ENCODE measurements around the gene OOSP3.

DNA sequence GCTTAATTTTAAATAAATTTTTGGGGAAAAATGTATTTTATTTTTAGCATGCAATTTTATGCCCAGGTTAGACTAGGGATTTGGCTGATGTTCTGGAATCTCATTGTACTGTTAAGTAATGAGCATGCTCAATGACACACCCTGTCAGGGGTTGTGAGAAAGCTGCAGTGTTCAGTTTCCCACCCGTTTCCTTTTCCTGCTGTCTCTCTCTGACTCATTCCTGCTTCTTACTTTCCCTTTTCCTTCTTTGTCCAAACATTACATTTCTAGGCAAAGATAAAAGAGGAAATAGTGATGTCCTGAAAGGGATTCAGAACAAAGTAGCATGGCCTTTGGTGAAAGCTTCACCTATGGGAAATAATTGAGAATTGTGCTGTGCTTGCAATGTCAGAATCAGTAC, 22.7 kb downstream of the OOSP3 start:
- TF ChIP-seq, protein P1, sequence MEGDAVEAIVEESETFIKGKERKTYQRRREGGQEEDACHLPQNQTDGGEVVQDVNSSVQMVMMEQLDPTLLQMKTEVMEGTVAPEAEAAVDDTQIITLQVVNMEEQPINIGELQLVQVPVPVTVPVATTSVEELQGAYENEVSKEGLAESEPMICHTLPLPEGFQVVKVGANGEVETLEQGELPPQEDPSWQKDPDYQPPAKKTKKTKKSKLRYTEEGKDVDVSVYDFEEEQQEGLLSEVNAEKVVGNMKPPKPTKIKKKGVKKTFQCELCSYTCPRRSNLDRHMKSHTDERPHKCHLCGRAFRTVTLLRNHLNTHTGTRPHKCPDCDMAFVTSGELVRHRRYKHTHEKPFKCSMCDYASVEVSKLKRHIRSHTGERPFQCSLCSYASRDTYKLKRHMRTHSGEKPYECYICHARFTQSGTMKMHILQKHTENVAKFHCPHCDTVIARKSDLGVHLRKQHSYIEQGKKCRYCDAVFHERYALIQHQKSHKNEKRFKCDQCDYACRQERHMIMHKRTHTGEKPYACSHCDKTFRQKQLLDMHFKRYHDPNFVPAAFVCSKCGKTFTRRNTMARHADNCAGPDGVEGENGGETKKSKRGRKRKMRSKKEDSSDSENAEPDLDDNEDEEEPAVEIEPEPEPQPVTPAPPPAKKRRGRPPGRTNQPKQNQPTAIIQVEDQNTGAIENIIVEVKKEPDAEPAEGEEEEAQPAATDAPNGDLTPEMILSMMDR (IDR thresholded peaks at IDR 0.05; ENCODE audit: low read length) = no peak
- no peak for TF ChIP-seq EZH2 (IDR thresholded peaks at IDR 0.05; ENCODE audit: borderline replicate concordance, low read length)

Data from OCI-LY1 (cell line).